K562 (cell line): Measurements from ENCODE around the gene DNAJC30. TPM values are rescaled to one million over a fixed set of nuclear protein-coding genes. Genes with fewer than 3 reads are reported as not detected.

Experiments
- ATAC-seq: fragments of 200-7000 bp; cut with Tn5 transposase; 3 replicates; pipeline ENCODE4 v1.9.1; 2020; ENCODE audit warnings: moderate library complexity
- BruUV-seq: library from RNA; stranded (reverse); fragments of 400-500 nt; replicated peaks from 2 replicates; lab custom pipeline; 2021; lab: Mats Ljungman, UMichigan
- CTCF ChIA-PET: fragments of 300-600 bp; formaldehyde crosslinking; extraction: SDS; loops from one replicate; lab custom pipeline; 2021; ENCODE audit warnings: low intra/inter-chr PET ratio; lab: Yijun Ruan, JAX
- POLR2A ChIA-PET: fragments of 300-600, 350-650 bp; sonication (Branson Sonifier 250); formaldehyde crosslinking; extraction: SDS; loops from one replicate; lab custom pipeline; 2021; ENCODE audit warnings: antibody characterized with exemption, inconsistent platforms; lab: Yijun Ruan, JAX
- DNase-seq, 4 experiments: peaks; one replicate each; pipeline versions ENCODE4 v3.0.0 to v3.0.0-alpha.2; 2011 to 2018; ENCODE audit warnings: low spot score in 3 of 4, mixed read lengths in 3 of 4; ENCODE audit errors: extremely low read depth in 1 of 4
- FAIRE-seq: peaks from 2 replicates; lab custom pipeline; 2011; peaks lifted over from hg19 to GRCh38; lab: Jason Lieb, UNC
- H2AFZ ChIP-seq: 2 replicates; pipeline ENCODE4 v1.6.0; 2011; ENCODE audit warnings: low read depth, low read length, control low read depth, inconsistent platforms
- H3K27ac ChIP-seq: fragments of 200-600 bp; 3 replicates; pipeline ENCODE4 v1.8.0; 2011; ENCODE audit warnings: low read depth, mild to moderate bottlenecking, control low read depth, inconsistent platforms, low read length, moderate library complexity, mixed read lengths; ENCODE audit errors: extremely low read depth
- H3K27me3 ChIP-seq, 2 experiments: fragments of 300-600 bp in 1 of 2; 2 replicates in 1 of 2; 3 replicates in 1 of 2; pipeline versions ENCODE4 v1.6.0 to v1.8.0; 2011; ENCODE audit warnings: inconsistent platforms in 2 of 2, low read length in 2 of 2, mild to moderate bottlenecking in 1 of 2, mixed read lengths in 1 of 2, moderate library complexity in 1 of 2; ENCODE audit not compliant: control insufficient read depth in 2 of 2, insufficient read depth in 2 of 2
- H3K36me3 ChIP-seq: fragments of 300-600 bp; 3 replicates; pipeline ENCODE4 v1.8.0; 2011; ENCODE audit warnings: mild to moderate bottlenecking, low read length, inconsistent platforms; ENCODE audit not compliant: control insufficient read depth, insufficient read depth
- H3K4me1 ChIP-seq, 2 experiments: fragments of 200-600 bp in 1 of 2; replicated peaks in 1 of 2; 2 replicates in 1 of 2; 3 replicates in 1 of 2; pipeline versions ENCODE4 v1.5.1 to v1.8.0; 2011; ENCODE audit warnings: inconsistent platforms in 2 of 2, low read length in 2 of 2, mild to moderate bottlenecking in 1 of 2, mixed read lengths in 1 of 2, moderate library complexity in 1 of 2; ENCODE audit not compliant: control insufficient read depth in 2 of 2, insufficient read depth in 2 of 2
- H3K4me2 ChIP-seq: 2 replicates; pipeline ENCODE4 v1.6.1; 2011; ENCODE audit warnings: low read length, control low read depth, inconsistent platforms, mixed read lengths; ENCODE audit not compliant: insufficient read depth
- H3K4me3 ChIP-seq: fragments of 200-600 bp; sonication (generic), shearing (Covaris generic); 2 replicates; pipeline ENCODE4 v1.5.1; 2016; ENCODE audit warnings: control low read depth, inconsistent platforms
- H3K79me2 ChIP-seq: fragments of 200-600 bp; 3 replicates; pipeline ENCODE4 v1.8.0; 2011; ENCODE audit warnings: low read length, inconsistent platforms; ENCODE audit not compliant: control insufficient read depth, insufficient read depth
- H3K9ac ChIP-seq, 2 experiments: 2 replicates each; pipeline versions ENCODE4 v1.6.0 to v1.6.1; 2011; ENCODE audit warnings: low read depth in 2 of 2, low read length in 2 of 2, control low read depth in 1 of 2, inconsistent platforms in 1 of 2, mild to moderate bottlenecking in 1 of 2, mixed read lengths in 1 of 2; ENCODE audit not compliant: insufficient read depth in 1 of 2
- H3K9me1 ChIP-seq: one replicate; pipeline ENCODE4 v1.6.0; 2011; ENCODE audit warnings: inconsistent platforms, mild to moderate bottlenecking, low read length, moderate library complexity; ENCODE audit not compliant: control insufficient read depth, insufficient read depth
- H3K9me3 ChIP-seq: replicated peaks from 2 replicates; pipeline ENCODE4 v1.5.1; 2011; ENCODE audit warnings: low read depth, low read length, inconsistent platforms; ENCODE audit not compliant: control insufficient read depth, insufficient read depth
- H4K20me1 ChIP-seq: replicated peaks from 2 replicates; pipeline ENCODE4 v1.6.1; 2011; ENCODE audit warnings: low read length, inconsistent platforms, mixed read lengths; ENCODE audit not compliant: control insufficient read depth, insufficient read depth
- ADNP ChIP-seq: fragments of 200-800 bp; sonication (Bioruptor generic); IDR thresholded peaks from 2 replicates; pipeline ENCODE4 v1.6.1; 2016; ENCODE audit warnings: missing genetic modification characterization, missing compliant biosample characterization
- BCOR ChIP-seq: fragments of 450-650 bp; IDR thresholded peaks from 2 replicates; pipeline ENCODE4 v1.6.1; 2016
- CBX1 ChIP-seq: sonication (generic); IDR thresholded peaks from 2 replicates; pipeline ENCODE4 v1.6.1; 2016; ENCODE audit warnings: antibody characterized with exemption, low read depth, mild to moderate bottlenecking
- ESRRA ChIP-seq: fragments of 450-650 bp; IDR thresholded peaks from 2 replicates; pipeline ENCODE4 v1.6.1; 2014; ENCODE audit warnings: low read depth, mild to moderate bottlenecking, moderate library complexity, borderline replicate concordance
- FOXJ3 ChIP-seq: sonication (generic); formaldehyde crosslinking; IDR thresholded peaks from 2 replicates; pipeline ENCODE4 v1.4.0; 2020; ENCODE audit warnings: mild to moderate bottlenecking, missing genetic modification reagents
- HDAC2 ChIP-seq: fragments of 450-650 bp; IDR thresholded peaks from 2 replicates; pipeline ENCODE4 v1.6.1; 2016; ENCODE audit warnings: mild to moderate bottlenecking
- KDM1A ChIP-seq, 2 experiments: fragments of 450-650 bp; IDR thresholded peaks; 2 replicates each; pipeline ENCODE4 v1.6.1; 2016; ENCODE audit warnings: mild to moderate bottlenecking in 2 of 2
- MYBL2 ChIP-seq, 2 experiments: fragments of 450-650 bp in 1 of 2; sonication (generic) in 1 of 2; formaldehyde crosslinking in 1 of 2; IDR thresholded peaks; 2 replicates each; pipeline versions ENCODE4 v1.6.1 to v1.8.1; 2017 to 2022; ENCODE audit warnings: borderline replicate concordance in 1 of 2, inconsistent platforms in 1 of 2, low read depth in 1 of 2, mild to moderate bottlenecking in 1 of 2, missing genetic modification reagents in 1 of 2, moderate library complexity in 1 of 2
- RBM25 ChIP-seq: fragments of 200-400 bp; formaldehyde crosslinking; IDR thresholded peaks from 2 replicates; pipeline ENCODE4 v1.6.1; 2018; ENCODE audit warnings: low read length, low read depth, moderate library complexity; ENCODE audit not compliant: severe bottlenecking
- SMARCA5 ChIP-seq: fragments of 450-650 bp; IDR thresholded peaks from 2 replicates; pipeline ENCODE4 v1.6.1; 2016
- SPI1 ChIP-seq: IDR thresholded peaks from 2 replicates; pipeline ENCODE4 v1.6.1; 2011; ENCODE audit warnings: low read depth, low read length, control low read depth, borderline replicate concordance
- TSHZ1 ChIP-seq: fragments of 250-450 bp; sonication (Bioruptor Pico); IDR thresholded peaks from 2 replicates; pipeline ENCODE4 v1.4.0; 2020; ENCODE audit warnings: mild to moderate bottlenecking, moderate library complexity
- ZFP36 ChIP-seq: fragments of 150-350 bp; IDR thresholded peaks from 2 replicates; pipeline ENCODE4 v1.6.1; 2018; ENCODE audit warnings: low read length, low read depth; ENCODE audit not compliant: partially characterized antibody
- WGBS: fragments of 100-300 bp; shearing (Covaris generic); methylation state at CpG from one replicate; pipeline ENCODE4 v1.1.6; 2016; ENCODE audit warnings: low coverage, mixed read lengths; ENCODE audit not compliant: insufficient coverage; ENCODE audit errors: missing lambda C conversion rate; 5-methylcytosine and 5-hydroxymethylcytosine counted together
- in situ Hi-C: fragments of 300-500 bp; cut with MboI; formaldehyde crosslinking; loops from 4 replicates; pipeline ENCODE4 v1.15.0; 2018; ENCODE audit warnings: inconsistent platforms, mixed read lengths
- intact Hi-C: fragments of 100-400 bp; cut with micrococcal nuclease; formaldehyde crosslinking; loops from 2 replicates; pipeline ENCODE4 v1.14.2; 2022
- polyA plus RNA-seq, 8 experiments: library from polyadenylated mRNA; depleted of rRNA in 4 of 8; stranded (reverse) in 5 of 8; unstranded in 3 of 8; fragments of >200 nt; fragmentation: Nextera tagmentation in 2 of 8; fragmentation: Illumina TruSeq in 1 of 8; extraction: Ambion mirVana in 2 of 8; extraction: Trizol in 1 of 8; gene quantifications; 2 replicates each; pipeline versions ENCODE4 v1.2.1 to v1.2.3, GENCODE V29; 2011 to 2014; ENCODE audit warnings: inconsistent platforms in 1 of 8, missing spikeins in 1 of 8
- total RNA-seq, 7 experiments: library from RNA; depleted of rRNA in 6 of 7; stranded (reverse); fragments of >200 nt in 6 of 7; fragmentation: Illumina TruSeq in 2 of 7; extraction: Trizol in 2 of 7; gene quantifications; 2 replicates each; pipeline versions ENCODE4 v1.2.1 to v1.2.3, GENCODE V29; 2011 to 2021; ENCODE audit warnings: low replicate concordance in 1 of 7

Gene DNAJC30
- total and polyA plus RNA-seq, 9 of the 15 experiments (the other 6 are each of a cell fraction or from before 2014, with no cell fraction given) = 1.1 to 11.3 (median 4.6) TPM

GRCh38 chr7:73645643-73646174, 37.5 kb downstream of the DNAJC30 start:
- Histone ChIP-seq H3K9me3 (peaks cover 7% of the 10 kb centered on the region), H3K9me1 (no peaks in the 10 kb centered on the region), H3K9ac (no peak overlapping the region; a peak in 1 of 4 replicates), H3K27me3 (peaks cover 24 to 74% of the 10 kb centered on the region in 2 experiments), H3K36me3 (no peaks in the 10 kb centered on the region), H4K20me1 (0 out of 2 replicates have a peak, but pooled peaks cover 3% of the 10 kb centered on the region), H3K4me3 (no peak overlapping the region), H3K4me1 (peaks cover 0 to 14% of the 10 kb centered on the region in 2 experiments; a peak in 2 of 5 replicates), H3K4me2 (no peak overlapping the region), H3K27ac (no peak overlapping the region), H2AFZ (no peak overlapping the region), H3K79me2 (no peaks in the 10 kb centered on the region)
- ChIA-PET CTCF (no interaction called here), POLR2A (interaction anchor here (1.1 to 1.8 kb wide), 3 partner anchors 8 to 31 kb away, joined by 4 to 11 read pairs (median 5); no protein-coding TSS in a partner anchor)
- DNase-seq = no peak
- BruUV-seq = no TSS peak
- intact Hi-C loops = no loop called here
- ATAC-seq = no peak
- WGBS = 7% methylated on average over 4 of the region's 4 CpGs
- TF ChIP-seq CBX1 (0 out of 2 replicates have a peak, but pooled peaks have one; percentile 23), KDM1A (IDR thresholded peaks at IDR 0.05) (peak; percentile 64 to 75), ZFP36 (peak; percentile 91), TSHZ1 (no peak), BCOR (peak; percentile 92), RBM25 (peak; percentile 97), HDAC2 (peak; percentile 43; the same call in 1 of the 2 replicates), ESRRA (peak; percentile 29; the same call in 1 of the 2 replicates), FOXJ3 (CRISPR knock-in tag) (no peak), MYBL2 (IDR thresholded peaks at IDR 0.05; ENCODE audit: low read depth) (no peak), MYBL2 (CRISPR knock-in tag; IDR thresholded peaks at IDR 0.05; ENCODE audit: borderline replicate concordance) (no peak), SMARCA5 (peak; percentile 47; the same call in 1 of the 2 replicates), SPI1 (peak; percentile 71; the same call in 1 of the 2 replicates), ADNP (tag) (0 out of 2 replicates have a peak, but pooled peaks have one; percentile 40)
- FAIRE-seq = peak; percentile 42
- in situ Hi-C loops = no loop called here
